ENCODE results near the gene GNG4.
"Not testable (repeated sequence)": the region's sequence is repeated elsewhere in the genome, so short reads cannot be mapped to it uniquely, and the experiment has no call there.

The GNG4 gene

GRCh38 chr1:235624721-235625333, 24.8 kb downstream of the GNG4 start:
- no peak for DNase-seq

- no peak for DNase-seq
These were observed 26.4 kb downstream of the GNG4 start for GRCh38 chr1:235622936-235623779.

- DNase-seq = not testable (repeated sequence)
These were observed 30.4 kb downstream of the GNG4 start for GRCh38 chr1:235619149-235619548.

GRCh38 chr1:235617808-235618207, 31.8 kb downstream of the GNG4 start:
- DNase-seq = no peak

- DNase-seq = no peak
These were observed 32.4 kb downstream of the GNG4 start for GRCh38 chr1:235617140-235617539.

- no peak for DNase-seq
These were observed 35.1 kb downstream of the GNG4 start for GRCh38 chr1:235614442-235614954.

GRCh38 chr1:235613602-235614001, 36.0 kb downstream of the GNG4 start:
- DNase-seq = no peak

GRCh38 chr1:235612761-235613160, 36.8 kb downstream of the GNG4 start:
- no peak for DNase-seq

- no peak for DNase-seq
These were observed 39.4 kb downstream of the GNG4 start for GRCh38 chr1:235610157-235610556.

GRCh38 chr1:235608278-235608677, 41.3 kb downstream of the GNG4 start:
- DNase-seq = no peak

GRCh38 chr1:235607284-235607683, 42.3 kb downstream of the GNG4 start:
- DNase-seq = no peak

- no peak for DNase-seq
These were observed 48.5 kb downstream of the GNG4 start for GRCh38 chr1:235601104-235601503.

- DNase-seq = no peak
These were observed 50.0 kb downstream of the GNG4 start for GRCh38 chr1:235599536-235599935.

- DNase-seq = no peak
These were observed 51.6 kb downstream of the GNG4 start for GRCh38 chr1:235597867-235598553.

GRCh38 chr1:235595079-235595478, 54.5 kb downstream of the GNG4 start:
- DNase-seq = no peak

- DNase-seq = not testable (repeated sequence)
These were observed 55.2 kb downstream of the GNG4 start for GRCh38 chr1:235594281-235594895.

- DNase-seq = no peak
These were observed 60.6 kb downstream of the GNG4 start for GRCh38 chr1:235588916-235589515.

- DNase-seq = no peak
These were observed 61.4 kb downstream of the GNG4 start for GRCh38 chr1:235588156-235588555.

- no peak for DNase-seq
These were observed 62.6 kb downstream of the GNG4 start for GRCh38 chr1:235586992-235587391.

GRCh38 chr1:235586413-235586812, 63.2 kb downstream of the GNG4 start:
- DNase-seq = no peak

GRCh38 chr1:235584973-235585372, 64.6 kb downstream of the GNG4 start:
- no peak for DNase-seq

GRCh38 chr1:235583511-235584001, 66.0 kb downstream of the GNG4 start:
- DNase-seq = no peak

GRCh38 chr1:235582130-235582529, 67.5 kb downstream of the GNG4 start:
- DNase-seq = no peak
